Neural progenitor cell (in vitro differentiated cells): ENCODE data around the gene EEF1A1. TPM values are rescaled to one million over a fixed set of nuclear protein-coding genes. Genes with fewer than 3 reads are reported as not detected.
A peak's percentile ranks its signal among the peaks of the same experiment; 100 is the strongest.

Experiments
- DNase-seq: peaks from one replicate; pipeline ENCODE4 v3.0.0-alpha.2; 2016; ENCODE audit warnings: low spot score
- H2AFZ ChIP-seq: fragments of 200-600 bp; sonication (generic); replicated peaks from 2 replicates; pipeline ENCODE4 v1.6.1; 2016; ENCODE audit warnings: antibody characterized with exemption
- H3F3A ChIP-seq: fragments of 200-600 bp; sonication (generic); 2 replicates; pipeline ENCODE4 v1.6.1; 2016; ENCODE audit warnings: antibody characterized with exemption, low read depth
- H3K27ac ChIP-seq: fragments of 200-600 bp; sonication (generic); 2 replicates; pipeline ENCODE4 v1.5.1; 2016; ENCODE audit warnings: mild to moderate bottlenecking
- H3K27me3 ChIP-seq: fragments of 200-600 bp; sonication (generic); 2 replicates; pipeline ENCODE4 v1.6.1; 2016; ENCODE audit warnings: mild to moderate bottlenecking, moderate library complexity
- H3K36me3 ChIP-seq: fragments of 200-600 bp; sonication (generic); 2 replicates; pipeline ENCODE4 v1.5.1; 2016
- H3K4me1 ChIP-seq: fragments of 200-600 bp; sonication (generic); 2 replicates; pipeline ENCODE4 v1.6.1; 2016; ENCODE audit warnings: mixed run types
- H3K4me2 ChIP-seq: fragments of 200-600 bp; sonication (generic); 2 replicates; pipeline ENCODE4 v1.6.1; 2016
- H3K4me3 ChIP-seq: fragments of 200-600 bp; sonication (generic); 2 replicates; pipeline ENCODE4 v1.5.1; 2016
- H3K79me2 ChIP-seq: fragments of 200-600 bp; sonication (generic); 2 replicates; pipeline ENCODE4 v1.6.1; 2016; ENCODE audit warnings: low read depth
- H3K9ac ChIP-seq: fragments of 200-600 bp; sonication (generic); 2 replicates; pipeline ENCODE4 v1.6.1; 2016
- H3K9me3 ChIP-seq: fragments of 200-600 bp; sonication (generic); 2 replicates; pipeline ENCODE4 v1.5.1; 2016; ENCODE audit warnings: low read depth
- H4K20me1 ChIP-seq: fragments of 200-600 bp; sonication (generic); 2 replicates; pipeline ENCODE4 v1.6.1; 2016; ENCODE audit warnings: low read depth
- H3K27ac Mint-ChIP-seq: 3 replicates; pipeline ENCODE4 v1.8.0; 2021; ENCODE audit warnings: mixed read lengths
- H3K27me3 Mint-ChIP-seq: 2 replicates; pipeline ENCODE4 v1.8.0; 2022; ENCODE audit warnings: low read depth, mild to moderate bottlenecking, inconsistent platforms, moderate library complexity, mixed read lengths; ENCODE audit not compliant: insufficient read depth
- H3K36me3 Mint-ChIP-seq: 3 replicates; pipeline ENCODE4 v1.8.0; 2021; ENCODE audit warnings: mixed read lengths
- H3K4me1 Mint-ChIP-seq: 3 replicates; pipeline ENCODE4 v1.8.0; 2021; ENCODE audit warnings: mixed read lengths
- H3K4me3 Mint-ChIP-seq: 3 replicates; pipeline ENCODE4 v1.8.0; 2021; ENCODE audit warnings: mild to moderate bottlenecking, moderate library complexity, mixed read lengths
- H3K9me3 Mint-ChIP-seq: 3 replicates; pipeline ENCODE4 v1.8.0; 2020; ENCODE audit warnings: mixed read lengths
- CTCF ChIP-seq: fragments of 200-600 bp; sonication (generic); IDR thresholded peaks from 2 replicates; pipeline ENCODE4 v1.5.1; 2017; ENCODE audit warnings: antibody characterized with exemption, mild to moderate bottlenecking
- EZH2 ChIP-seq: fragments of 200-600 bp; sonication (generic); IDR thresholded peaks from 2 replicates; pipeline ENCODE4 v1.6.1; 2017; ENCODE audit warnings: antibody characterized with exemption, mild to moderate bottlenecking, moderate library complexity
- EZH2phosphoT487 ChIP-seq: fragments of 200-600 bp; sonication (generic); IDR thresholded peaks from 2 replicates; pipeline ENCODE4 v1.6.1; 2017; ENCODE audit warnings: antibody characterized with exemption
- total RNA-seq: library from RNA; depleted of rRNA; stranded (reverse); fragments of >200 nt; gene quantifications from 2 replicates; pipeline ENCODE4 v1.2.3, GENCODE V29; 2015; ENCODE audit warnings: low replicate concordance

The EEF1A1 gene
- total RNA-seq, 1 donor from 2014 or later = 19,891 TPM

GRCh38 chr6:73565767-73566485 lies 45.1 kb upstream of the EEF1A1 start:
- peak overlapping the region; percentile 48 for H3K27ac ChIP-seq
- TF ChIP-seq EZH2 (no peak), CTCF (no peak), EZH2phosphoT487 (no peak)
- peak overlapping the region; percentile 89 for H3K27ac Mint-ChIP-seq

DNA sequence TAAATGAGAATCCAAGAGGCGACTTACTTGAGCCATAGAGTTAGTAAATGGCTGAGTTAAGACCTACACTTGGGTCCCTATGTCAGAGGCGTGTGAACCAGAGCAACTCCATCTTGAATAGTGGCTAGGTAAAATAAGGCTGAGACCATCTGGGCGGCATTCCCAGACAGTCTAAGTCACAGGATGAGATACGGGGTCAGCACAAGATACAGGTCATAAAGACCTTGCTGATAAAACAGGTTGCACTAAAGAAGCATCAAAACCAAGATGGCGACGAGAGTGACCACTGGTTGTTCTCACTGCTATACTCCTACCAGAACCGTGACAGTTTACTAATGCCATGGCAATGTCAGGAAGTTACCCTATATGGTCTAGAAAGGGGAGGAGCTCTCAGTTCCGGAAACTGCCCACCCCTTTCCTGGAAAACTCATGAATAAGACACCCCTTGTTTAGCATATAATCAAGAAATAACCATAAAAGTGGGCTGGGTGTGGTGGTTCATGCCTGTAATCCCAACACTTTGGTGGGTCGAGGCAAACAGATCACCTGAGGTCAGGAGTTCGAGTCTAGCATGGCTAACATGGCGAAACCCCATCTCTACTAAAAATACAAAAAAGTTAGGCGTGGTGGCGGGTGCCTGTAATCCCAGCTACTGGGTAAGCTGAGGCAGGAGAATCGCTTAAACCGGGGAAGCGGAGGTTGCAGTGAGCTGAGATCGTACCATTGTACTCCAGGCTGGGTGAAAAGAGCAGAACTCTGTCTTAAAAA lies 43.9 kb upstream of the EEF1A1 start:
- Mint-ChIP-seq H3K4me1 (peaks cover 26% of the 10 kb centered on the region), H3K9me3 (peaks cover 2% of the 10 kb centered on the region), H3K27ac (peak overlapping the region; percentile 87), H3K27me3 (peaks cover 3% of the 10 kb centered on the region), H3K36me3 (no peaks in the 10 kb centered on the region), H3K4me3 (no peak overlapping the region)
- Histone ChIP-seq H4K20me1 (no peaks in the 10 kb centered on the region), H3K79me2 (no peaks in the 10 kb centered on the region), H3K4me2 (no peak overlapping the region), H2AFZ (peak overlapping the region; percentile 77), H3K27ac (no peak overlapping the region), H3F3A (peaks cover 10% of the 10 kb centered on the region), H3K9ac (no peak overlapping the region), H3K27me3 (no peaks in the 10 kb centered on the region), H3K9me3 (no peaks in the 10 kb centered on the region), H3K4me3 (no peak overlapping the region), H3K36me3 (no peaks in the 10 kb centered on the region), H3K4me1 (peaks cover 19% of the 10 kb centered on the region)
- TF ChIP-seq CTCF (no peak), EZH2 (no peak), EZH2phosphoT487 (no peak)
- no peak for DNase-seq

More at GRCh38 chr6:73565767-73566485, 45.1 kb upstream of the EEF1A1 start:
- no peaks in the 10 kb centered on the region for H3K9me3 ChIP-seq
- H3F3A ChIP-seq = no peaks in the 10 kb centered on the region
- no peak overlapping the region for H3K9ac ChIP-seq
- peaks cover 3% of the 10 kb centered on the region for H3K27me3 Mint-ChIP-seq
- peaks cover 2% of the 10 kb centered on the region for H3K9me3 Mint-ChIP-seq
- H4K20me1 ChIP-seq = no peaks in the 10 kb centered on the region
- H3K4me2 ChIP-seq = no peak overlapping the region
- no peaks in the 10 kb centered on the region for H3K36me3 ChIP-seq
- peaks cover 12% of the 10 kb centered on the region for H3K4me1 ChIP-seq
- peaks cover 17% of the 10 kb centered on the region for H3K4me1 Mint-ChIP-seq
- H3K4me3 ChIP-seq = no peak overlapping the region
- H3K27me3 ChIP-seq = no peaks in the 10 kb centered on the region
- no peaks in the 10 kb centered on the region for H3K79me2 ChIP-seq
- H3K36me3 Mint-ChIP-seq = no peaks in the 10 kb centered on the region
- DNase-seq = peak; percentile 71
- H3K4me3 Mint-ChIP-seq = no peak overlapping the region
- peak overlapping the region; percentile 77 for H2AFZ ChIP-seq

DNA sequence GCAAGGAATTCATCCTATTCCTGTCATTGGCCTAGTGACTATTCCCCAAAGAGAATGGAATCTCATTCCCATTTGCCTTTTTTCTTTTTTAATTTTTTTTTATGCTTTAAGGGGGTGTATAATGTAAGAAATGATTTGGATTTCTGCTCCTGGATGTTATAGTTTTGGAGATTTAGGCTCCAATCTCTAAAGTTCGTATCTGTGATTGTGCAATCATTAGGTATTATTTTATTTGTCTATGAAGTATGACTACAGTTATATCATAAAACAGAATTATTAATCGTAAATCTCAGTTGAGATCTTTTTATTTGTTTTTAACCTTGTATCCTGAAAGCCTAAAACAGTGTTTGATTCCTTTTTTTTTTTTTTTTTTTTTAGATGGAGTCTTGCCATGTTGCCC lies 41.7 kb upstream of the EEF1A1 start:
- no peaks in the 10 kb centered on the region for H4K20me1 ChIP-seq
- Mint-ChIP-seq H3K9me3 (peaks cover 2% of the 10 kb centered on the region), H3K36me3 (no peaks in the 10 kb centered on the region), H3K4me3 (no peak overlapping the region), H3K27ac (no peak overlapping the region), H3K4me1 (peaks cover 43% of the 10 kb centered on the region), H3K27me3 (peaks cover 3% of the 10 kb centered on the region)
- H3K4me3 ChIP-seq = no peak overlapping the region
- no peak overlapping the region for H3K27ac ChIP-seq
- peaks cover 31% of the 10 kb centered on the region for H3K4me1 ChIP-seq
- no peaks in the 10 kb centered on the region for H3K27me3 ChIP-seq
- DNase-seq = no peak
- TF ChIP-seq CTCF (no peak), EZH2 (no peak), EZH2phosphoT487 (no peak)
- H3K36me3 ChIP-seq = no peaks in the 10 kb centered on the region
- H3F3A ChIP-seq = peaks cover 10% of the 10 kb centered on the region
- H2AFZ ChIP-seq = no peak overlapping the region
- no peak overlapping the region for H3K9ac ChIP-seq
- no peaks in the 10 kb centered on the region for H3K79me2 ChIP-seq
- H3K4me2 ChIP-seq = no peak overlapping the region
- no peaks in the 10 kb centered on the region for H3K9me3 ChIP-seq
